Measurements from ENCODE around the gene SHISAL2B. TPM values are rescaled to one million over a fixed set of nuclear protein-coding genes. Genes with fewer than 3 reads are reported as not detected.
A peak's percentile ranks its signal among the peaks of the same experiment; 100 is the strongest.

SHISAL2B gene
- total RNA-seq, 4 donors from 2014 or later, result not detected

- Histone ChIP-seq H3K9me3 (no peaks in the 10 kb centered on the region), H3K4me3 (replicated peaks in 1 of 3) (no peak overlapping the region), H3K27ac (no peak overlapping the region), H3K27me3 (no peaks in the 10 kb centered on the region), H3K36me3 (peaks cover 0 to 6% of the 10 kb centered on the region in 2 donors), H3K4me1 (peaks cover 18% of the 10 kb centered on the region in 2 donors)
- DNase-seq, result no peak
- intact Hi-C loops (cut with DNase I), result no loop called here
- TF ChIP-seq CTCF (IDR thresholded peaks at IDR 0.05) (no peak), POLR2A (IDR thresholded peaks at IDR 0.05) (no peak)
- 89 to 92% methylated on average over 4 of the region's 4 CpGs for WGBS, 2 donors
Observed at GRCh38 chr5:64763948-64764503, 73.7 kb downstream of the SHISAL2B start.

- DNase-seq, result no peak
- Histone ChIP-seq H3K27ac (no peak overlapping the region), H3K4me1 (peaks cover 30 to 34% of the 10 kb centered on the region in 2 donors), H3K36me3 (peaks cover 0 to 6% of the 10 kb centered on the region in 2 donors), H3K27me3 (no peaks in the 10 kb centered on the region), H3K4me3 (replicated peaks in 1 of 3) (no peak overlapping the region), H3K9me3 (no peaks in the 10 kb centered on the region)
- WGBS, 2 donors, result 98 to 100% methylated on average over 2 of the region's 2 CpGs
- TF ChIP-seq CTCF (IDR thresholded peaks at IDR 0.05) (no peak), POLR2A (IDR thresholded peaks at IDR 0.05) (no peak)
- intact Hi-C loops (cut with DNase I), result no loop called here
Observed at GRCh38 chr5:64765804-64766504, 75.7 kb downstream of the SHISAL2B start.

GRCh38 chr5:64766941-64767340 lies 76.6 kb downstream of the SHISAL2B start:
- no peak for TF ChIP-seq CTCF (IDR thresholded peaks at IDR 0.05)
- 66 to 81% methylated on average over 2 of the region's 2 CpGs for WGBS, 2 donors

More at GRCh38 chr5:64766941-64767340, 76.6 kb downstream of the SHISAL2B start:
- no peak for DNase-seq
- peaks cover 0 to 6% of the 10 kb centered on the region in 2 donors for H3K36me3 ChIP-seq
- H3K27ac ChIP-seq, result no peak overlapping the region
- H3K9me3 ChIP-seq, result no peaks in the 10 kb centered on the region
- intact Hi-C loops (cut with DNase I), result no loop called here
- H3K4me3 ChIP-seq (replicated peaks in 1 of 3), result peak overlapping the region in 1 of 3 donors; percentile 80
- H3K4me1 ChIP-seq, result peaks cover 30 to 34% of the 10 kb centered on the region in 2 donors
- H3K27me3 ChIP-seq, result no peaks in the 10 kb centered on the region

Other genes with a start within 250 kb of the SHISAL2B start
- gene RGS7BP, start 184.5 kb upstream of the SHISAL2B start, total RNA-seq, result 1 to 10 TPM in 3 of 4 donors, under 1 TPM in 1; 0.33 to 3.4 (median 2.7) TPM
- 10 to 100 TPM in 2 of 4 donors, 1 to 10 TPM in 2; 8.5 to 10.5 (median 9.8) TPM for gene SREK1IP1, start 78.2 kb downstream of the SHISAL2B start, total RNA-seq
- 10 to 100 TPM; 15.0 to 24.3 (median 16.7) TPM for gene CWC27, start 78.4 kb downstream of the SHISAL2B start, total RNA-seq